GM10266 (cell line): ENCODE results near the gene TXNRD2.

ENCODE experiments used
- DNase-seq: peaks from one replicate; pipeline ENCODE4 v3.0.0; 2012; ENCODE audit errors: extremely low spot score
- CTCF ChIP-seq: IDR thresholded peaks from 2 replicates; pipeline ENCODE4 v1.5.1; 2012; ENCODE audit warnings: mild to moderate bottlenecking, low read depth; ENCODE audit not compliant: control insufficient read depth, insufficient read depth; ENCODE audit errors: missing control alignments

TXNRD2 gene

GRCh38 chr22:19878461-19879245 is 63.0 kb downstream of the TXNRD2 start:
- no peak for DNase-seq
- TF ChIP-seq CTCF, result no peak

- DNase-seq, result no peak
- TF ChIP-seq CTCF, result no peak
Measured at GRCh38 chr22:19877626-19878339, 63.8 kb downstream of the TXNRD2 start.

- TF ChIP-seq CTCF, result no peak
- no peak for DNase-seq
Measured at GRCh38 chr22:19876941-19877625, 64.5 kb downstream of the TXNRD2 start.

GRCh38 chr22:19876314-19876940 is 65.2 kb downstream of the TXNRD2 start:
- no peak for TF ChIP-seq CTCF
- DNase-seq, result no peak

- no peak for TF ChIP-seq CTCF
- DNase-seq, result no peak
Measured at GRCh38 chr22:19875531-19876313, 65.9 kb downstream of the TXNRD2 start.

GRCh38 chr22:19875061-19875530 is 66.5 kb downstream of the TXNRD2 start:
- no peak for DNase-seq
- no peak for TF ChIP-seq CTCF
